GM21717 (cell line): ENCODE results near the gene ZFAND3.

Experiments
- ATAC-seq: cut with Tn5 transposase; IDR thresholded peaks from one replicate; pipeline ENCODE4 v1.9.1; 2021; ENCODE audit warnings: mild to moderate bottlenecking, moderate library complexity; ENCODE audit not compliant: unreplicated experiment

Gene ZFAND3, protein sequence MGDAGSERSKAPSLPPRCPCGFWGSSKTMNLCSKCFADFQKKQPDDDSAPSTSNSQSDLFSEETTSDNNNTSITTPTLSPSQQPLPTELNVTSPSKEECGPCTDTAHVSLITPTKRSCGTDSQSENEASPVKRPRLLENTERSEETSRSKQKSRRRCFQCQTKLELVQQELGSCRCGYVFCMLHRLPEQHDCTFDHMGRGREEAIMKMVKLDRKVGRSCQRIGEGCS

DNA sequence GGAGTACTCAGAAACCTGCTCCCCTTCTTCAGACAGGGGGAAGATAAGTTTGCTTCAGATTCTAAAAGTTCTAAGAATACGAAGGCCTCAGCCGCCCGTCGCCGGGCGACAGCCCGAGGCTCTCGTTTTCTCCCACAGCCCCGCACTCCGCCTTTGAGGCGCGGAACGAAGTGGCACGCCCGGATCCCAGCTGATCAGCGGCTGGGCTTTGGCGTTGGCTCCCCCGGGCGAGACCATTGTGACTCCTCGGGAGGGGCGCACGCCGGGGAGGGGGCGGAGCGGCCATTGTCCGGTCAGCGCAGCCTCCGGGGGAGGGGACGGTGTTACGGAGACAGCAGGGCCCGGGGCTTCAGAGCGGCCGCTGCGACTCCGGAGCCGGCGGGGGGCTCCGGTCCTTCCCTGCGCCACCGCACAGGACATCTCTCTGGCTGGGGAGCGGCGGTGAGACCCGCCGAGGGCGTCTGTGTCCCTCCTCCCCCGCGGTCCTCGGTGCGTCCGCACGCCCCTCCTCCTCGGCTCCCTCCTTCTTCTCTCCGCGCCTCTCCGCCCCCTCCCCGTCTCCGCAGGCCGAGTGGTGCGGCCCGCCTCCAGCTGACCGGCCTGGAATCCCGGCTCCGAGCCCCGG is at the start of gene ZFAND3:
ZFAND3 (plus strand) TSS at position 551 of the 625 bp plus-strand sequence. CDS start 219 bp downstream, outside the sequence.
- peak; percentile 76 for ATAC-seq

DNA sequence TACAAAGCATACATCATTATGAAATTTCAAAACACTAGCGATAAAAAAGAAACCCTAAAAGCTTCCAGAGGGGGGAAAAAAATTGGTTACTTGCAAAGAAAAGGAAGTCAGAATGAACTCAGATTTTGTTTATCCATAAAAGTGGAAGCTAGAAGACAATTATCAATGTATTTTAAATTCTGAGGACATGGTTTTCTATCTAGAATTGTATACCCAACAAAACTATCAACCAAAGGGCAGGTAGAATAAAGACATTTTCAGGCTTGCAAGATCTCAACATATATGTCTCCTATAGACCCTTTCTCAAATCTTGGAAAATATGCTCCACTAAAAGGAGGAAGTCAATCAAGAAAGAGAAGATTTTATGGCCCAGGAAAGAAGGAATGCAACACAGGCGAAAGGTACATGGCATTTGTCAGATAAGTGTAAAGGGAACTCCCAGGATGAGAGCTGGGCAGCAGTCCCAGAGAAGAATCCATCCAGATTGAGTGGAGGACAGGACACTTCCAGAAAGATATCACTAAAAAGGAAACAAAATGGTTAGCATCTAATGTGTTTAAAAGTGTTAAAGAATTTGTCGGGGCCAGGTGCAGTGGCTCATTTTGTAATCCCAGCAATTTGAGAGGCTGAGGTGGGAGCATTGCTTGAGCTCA is 45.4 kb upstream of the ZFAND3 start:
- no peak for ATAC-seq

DNA sequence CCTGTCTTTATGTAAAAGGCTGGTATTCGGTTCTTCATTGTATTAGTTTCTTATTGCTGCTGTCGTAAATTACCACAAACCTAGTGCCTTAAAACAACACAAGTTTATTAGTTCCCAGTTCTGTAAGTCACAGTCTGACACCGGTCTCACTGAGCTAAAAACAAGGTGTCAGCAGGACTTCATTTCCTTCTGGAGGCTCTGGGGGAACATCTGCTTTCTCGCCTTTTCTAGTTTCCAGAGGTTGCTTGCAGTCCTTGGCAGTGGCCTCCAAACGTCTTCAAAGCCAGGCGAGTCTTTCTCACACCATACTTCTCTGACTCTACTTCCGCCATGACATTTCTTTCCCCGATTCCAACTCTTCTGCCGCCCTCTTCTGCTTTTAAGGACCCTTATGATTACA is 43.0 kb upstream of the ZFAND3 start:
- ATAC-seq = no peak

DNA sequence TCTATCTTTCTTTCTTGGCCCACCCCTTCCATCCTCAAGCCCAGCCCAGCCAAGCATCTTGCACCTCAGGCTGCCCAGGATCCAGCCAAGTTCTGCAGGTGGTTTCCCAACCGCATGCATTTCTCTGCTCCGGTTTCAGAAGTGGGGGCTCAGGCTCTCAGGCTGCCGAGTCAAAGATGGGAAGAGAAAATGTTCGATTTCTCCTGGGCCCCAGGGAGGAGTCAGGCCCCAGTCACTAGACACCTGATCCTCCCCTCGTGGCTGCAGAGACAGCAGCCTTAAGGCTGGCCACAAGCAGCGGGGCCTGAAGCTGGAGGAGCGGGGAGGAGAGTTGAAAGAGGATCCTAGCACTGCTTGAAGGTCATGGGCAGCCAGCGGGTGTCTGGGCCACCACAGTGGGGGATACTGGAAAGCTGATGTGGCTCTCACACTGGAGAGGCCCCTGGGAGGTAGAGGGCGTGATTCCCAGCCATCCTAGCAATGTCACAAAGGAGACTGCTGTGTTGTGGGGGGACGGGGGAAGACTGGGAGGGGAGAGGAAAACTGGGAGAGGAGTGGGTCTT is 42.2 kb upstream of the ZFAND3 start:
- no peak for ATAC-seq

DNA sequence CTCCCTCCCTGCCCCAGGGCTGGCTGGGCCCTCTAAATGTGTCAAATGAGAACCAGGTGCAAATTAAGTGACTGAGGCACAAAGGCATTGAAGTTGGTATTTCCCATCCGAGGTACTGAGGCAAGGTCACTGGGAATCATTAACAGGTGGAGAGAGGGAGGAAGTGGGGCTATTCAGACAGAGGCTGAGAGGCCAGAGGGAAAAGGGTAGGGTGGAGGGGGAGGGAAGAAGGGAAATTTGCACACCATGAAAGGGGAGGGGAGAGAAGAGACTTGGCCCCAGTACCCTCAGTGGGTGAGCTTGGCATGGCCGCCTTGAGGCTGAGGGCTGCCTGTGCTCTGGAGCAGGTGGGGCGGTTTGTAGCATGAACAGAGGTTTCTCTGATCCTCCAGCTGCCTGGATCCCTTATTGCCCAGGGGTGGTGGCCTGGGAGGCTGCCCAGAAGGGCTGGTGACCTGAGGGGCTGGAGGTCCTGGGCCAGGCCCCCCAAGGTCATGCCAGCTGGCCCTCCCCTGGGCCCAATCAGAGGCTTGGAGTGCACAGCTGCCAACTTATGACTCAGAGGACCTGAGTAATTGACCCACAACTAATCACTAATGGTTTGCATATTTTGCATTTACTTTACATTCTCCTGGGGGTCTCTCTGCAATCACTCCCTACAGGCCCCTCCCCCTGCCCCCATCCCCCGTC is 40.3 kb upstream of the ZFAND3 start:
- ATAC-seq = no peak

DNA sequence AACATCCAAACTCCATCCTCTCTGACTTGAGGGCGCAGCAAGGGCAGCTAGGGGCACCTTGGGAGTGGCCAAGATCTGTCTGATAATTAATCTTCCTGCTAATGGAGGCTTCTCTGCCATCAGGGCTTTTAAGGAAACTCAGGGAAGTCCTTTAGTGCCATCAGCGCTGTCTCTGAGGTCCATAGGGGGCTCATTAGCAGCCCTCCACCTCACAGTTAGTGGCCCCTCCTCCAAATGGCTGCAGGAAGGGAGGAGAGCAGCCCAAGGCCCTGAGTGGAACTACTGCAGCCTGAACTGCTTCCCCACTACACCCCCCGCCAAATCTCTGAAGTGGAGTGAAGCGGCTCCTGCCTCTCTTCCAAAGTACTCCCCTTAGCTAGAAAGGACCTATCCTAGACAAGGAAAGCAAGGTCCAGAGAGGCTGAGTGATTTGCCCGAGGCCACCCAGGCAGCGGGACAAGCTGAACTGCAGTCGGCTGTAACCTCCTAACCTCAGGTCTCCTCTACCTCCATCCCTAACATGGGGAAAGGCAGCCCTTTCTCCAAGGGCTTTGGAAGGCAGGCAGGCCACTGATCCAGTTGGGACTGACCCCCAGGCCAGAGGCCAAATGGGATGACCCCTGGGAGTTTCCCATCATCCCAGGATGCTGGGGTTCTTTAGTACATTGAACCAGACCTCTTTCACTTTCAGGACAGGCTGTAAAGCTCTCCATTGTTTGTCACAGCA is 39.5 kb upstream of the ZFAND3 start:
- no peak for ATAC-seq

DNA sequence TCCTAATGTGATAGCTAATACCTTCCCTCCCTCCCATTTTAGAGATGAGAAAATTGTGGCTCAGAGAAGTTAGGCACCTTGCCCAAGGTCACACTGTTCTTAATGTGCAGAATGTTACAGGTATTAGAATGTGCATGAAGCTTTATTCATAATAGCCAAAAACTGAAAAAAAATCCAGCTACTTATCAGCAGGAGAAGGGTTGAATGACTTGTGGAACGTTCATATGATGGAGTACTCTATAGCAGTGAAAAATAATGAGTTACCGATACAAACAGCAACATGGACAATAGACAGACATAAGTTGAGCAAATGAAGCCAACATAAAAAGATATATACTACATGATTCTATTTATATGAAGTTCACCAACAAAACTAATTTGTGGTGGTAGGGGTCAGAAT is 37.7 kb upstream of the ZFAND3 start:
- ATAC-seq = no peak

DNA sequence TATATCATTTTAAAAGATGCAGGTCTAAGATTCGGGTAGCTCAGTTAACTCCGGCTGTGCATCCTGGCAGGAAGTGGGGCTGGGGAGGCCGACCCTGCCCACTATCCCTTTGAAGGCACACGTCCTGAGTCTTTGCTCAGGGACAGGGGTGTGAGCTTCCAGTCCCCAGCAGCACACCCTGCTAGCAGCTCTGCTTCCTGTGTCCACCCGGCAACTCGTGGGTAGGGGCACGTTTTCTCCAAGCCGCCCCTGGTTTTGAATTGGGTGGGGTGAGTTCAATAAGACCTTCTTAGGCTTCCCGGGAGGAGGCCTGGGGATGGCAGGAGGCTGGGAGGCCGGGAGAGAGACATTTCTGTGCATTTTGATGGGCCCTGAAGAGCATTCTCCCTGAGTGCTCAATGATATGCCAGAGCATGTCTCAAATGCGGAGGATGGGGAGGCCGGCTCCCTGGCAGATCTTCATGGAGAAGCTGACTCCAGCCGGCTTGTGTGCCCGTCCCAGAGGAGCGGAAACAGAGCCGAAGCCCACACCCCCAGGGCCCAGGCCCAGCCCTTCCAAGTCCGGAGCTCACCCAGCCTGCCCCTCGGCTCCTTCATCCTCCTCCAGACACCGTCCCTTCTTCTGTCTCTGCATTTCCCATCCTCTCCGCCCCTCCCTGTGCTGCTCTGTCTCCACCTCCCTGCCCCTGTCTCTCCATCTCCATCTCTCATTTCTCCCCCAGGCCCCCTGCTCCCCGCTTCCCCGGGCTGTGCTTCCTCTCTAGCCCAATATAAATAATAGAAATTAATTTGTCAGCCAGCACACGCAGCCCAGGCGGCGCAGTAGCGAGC is 36.3 kb upstream of the ZFAND3 start:
- ATAC-seq = no peak

DNA sequence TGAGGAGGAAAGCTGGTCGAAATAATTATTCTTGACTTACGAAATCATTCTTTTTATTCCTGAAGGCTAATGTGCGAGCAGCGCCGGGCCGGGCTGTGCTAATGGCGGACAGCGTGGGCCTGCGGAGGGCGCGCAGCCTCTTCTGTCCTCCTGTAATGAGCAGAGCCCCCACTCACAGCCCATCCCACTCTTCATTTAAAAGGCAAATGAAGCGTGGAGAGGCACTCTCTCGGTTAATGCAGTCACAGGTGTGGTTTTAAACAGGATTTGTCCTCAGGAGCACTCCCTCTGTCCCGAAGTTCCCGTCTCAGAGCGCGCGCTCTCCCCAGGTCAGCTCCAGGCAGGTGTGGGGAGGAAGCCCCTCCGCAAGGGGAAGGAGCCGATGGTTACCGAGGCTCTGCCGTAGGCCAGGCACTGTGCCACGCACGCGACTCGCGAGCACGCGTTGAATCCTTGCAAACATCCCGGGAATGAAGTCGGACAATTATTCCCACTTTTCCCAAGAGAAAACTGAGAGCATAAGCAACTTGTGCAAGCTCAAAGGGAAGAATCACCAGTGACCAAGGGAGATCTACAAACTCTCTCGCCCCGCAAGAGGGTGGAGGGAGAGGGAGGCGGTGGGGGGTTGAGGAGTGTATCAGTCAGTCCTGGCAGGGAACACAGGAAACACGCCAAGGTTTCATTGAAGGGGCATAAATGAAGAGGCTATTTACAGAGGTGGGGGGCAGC is 35.5 kb upstream of the ZFAND3 start:
- no peak for ATAC-seq

DNA sequence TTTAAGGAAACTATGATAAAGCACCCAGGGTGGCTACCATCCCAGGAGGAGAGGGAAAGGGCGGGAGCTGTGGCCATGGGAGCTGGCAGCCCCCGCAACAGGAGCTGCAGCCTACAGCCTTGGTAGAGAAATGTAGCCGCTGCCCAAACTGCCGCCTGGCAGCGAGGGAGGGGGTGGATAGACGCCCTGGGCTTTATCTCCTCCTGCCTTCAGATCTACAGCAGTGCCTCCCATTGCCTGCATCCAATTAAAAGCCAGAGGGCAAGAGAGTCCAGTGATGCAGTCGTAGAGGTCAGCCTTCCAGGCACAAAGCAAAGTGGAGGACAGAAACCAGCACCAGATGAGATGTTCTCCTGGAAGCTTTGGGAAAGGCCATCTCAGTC is 35.0 kb upstream of the ZFAND3 start:
- ATAC-seq = no peak

DNA sequence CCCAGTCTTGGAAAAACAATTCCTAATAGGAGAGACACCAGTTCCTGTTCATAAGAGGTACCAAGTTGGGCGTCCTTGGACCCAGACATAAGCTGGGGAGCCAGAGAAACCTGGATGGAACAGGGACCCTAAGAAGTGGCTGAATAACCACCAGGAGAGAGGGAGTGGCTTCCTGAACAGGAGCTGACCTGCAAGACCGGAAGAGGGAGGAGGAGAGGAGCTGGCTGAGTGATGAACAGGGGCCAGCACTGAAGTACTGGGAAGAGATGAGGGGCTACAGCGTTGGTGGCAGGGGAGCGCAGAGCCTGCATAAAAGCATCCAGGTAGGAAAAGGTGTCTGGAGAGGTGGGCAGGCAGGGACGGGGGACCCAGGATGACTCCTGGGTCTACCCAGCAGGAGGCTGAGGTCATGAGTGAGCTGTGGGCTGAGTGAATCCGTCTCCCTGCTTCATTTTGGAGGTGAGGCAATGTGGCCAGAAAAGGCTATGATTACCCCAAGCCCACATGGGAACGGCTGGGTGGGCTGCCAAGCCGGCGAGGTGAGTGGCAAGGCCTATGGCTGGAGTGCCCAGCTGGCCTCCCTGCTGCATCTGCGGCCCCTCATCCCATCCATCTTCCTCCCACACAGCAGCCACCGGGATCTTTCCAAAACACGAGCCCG is 34.4 kb upstream of the ZFAND3 start:
- no peak for ATAC-seq

DNA sequence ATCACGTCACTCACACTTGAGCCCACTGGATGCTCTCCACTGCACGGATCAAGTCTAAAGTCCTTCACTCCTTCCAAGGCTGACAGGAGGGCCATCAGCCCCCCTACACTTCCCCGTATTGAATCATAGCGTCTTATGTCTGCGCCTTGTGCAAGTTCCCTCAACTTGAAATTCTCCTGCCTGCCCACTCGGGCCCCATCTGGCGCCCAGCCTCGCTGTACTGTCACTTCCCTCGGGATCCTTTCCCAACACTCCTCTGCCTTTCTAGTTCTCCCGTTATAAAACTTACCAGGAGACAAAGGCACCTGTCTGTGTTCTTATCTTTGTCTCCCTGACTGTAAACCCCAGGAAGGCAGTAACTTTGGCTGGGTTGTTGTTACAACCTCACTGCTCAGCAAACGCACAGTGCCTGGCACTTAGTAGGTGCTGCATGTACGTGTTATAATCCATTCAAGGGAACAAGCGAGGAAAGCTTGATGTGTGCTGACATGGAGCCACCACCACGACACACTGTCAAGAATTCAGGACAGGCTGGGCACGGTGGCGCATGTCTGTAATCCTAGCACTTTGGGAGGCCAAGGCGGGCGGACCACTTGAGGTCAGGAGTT is 33.8 kb upstream of the ZFAND3 start:
- ATAC-seq = no peak

DNA sequence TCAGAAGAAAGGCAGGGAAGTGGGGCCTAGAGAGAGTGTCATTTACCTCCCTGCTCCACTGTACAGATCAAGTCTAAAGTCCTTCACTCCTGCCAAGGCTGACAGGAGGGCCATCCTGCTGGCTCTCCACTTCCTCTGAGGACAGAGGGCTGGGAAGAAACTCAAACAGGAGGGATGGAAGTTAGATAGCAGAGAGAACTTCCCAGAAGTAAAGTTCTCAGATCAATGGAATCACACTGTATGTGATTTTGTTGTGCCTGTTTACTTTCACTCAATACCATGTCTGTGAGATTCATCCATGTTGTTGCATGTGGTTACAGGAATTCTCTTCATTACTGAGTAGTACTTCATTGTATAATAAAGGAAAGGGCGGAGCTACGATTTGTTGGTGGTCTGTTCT is 32.3 kb upstream of the ZFAND3 start:
- ATAC-seq = no peak

DNA sequence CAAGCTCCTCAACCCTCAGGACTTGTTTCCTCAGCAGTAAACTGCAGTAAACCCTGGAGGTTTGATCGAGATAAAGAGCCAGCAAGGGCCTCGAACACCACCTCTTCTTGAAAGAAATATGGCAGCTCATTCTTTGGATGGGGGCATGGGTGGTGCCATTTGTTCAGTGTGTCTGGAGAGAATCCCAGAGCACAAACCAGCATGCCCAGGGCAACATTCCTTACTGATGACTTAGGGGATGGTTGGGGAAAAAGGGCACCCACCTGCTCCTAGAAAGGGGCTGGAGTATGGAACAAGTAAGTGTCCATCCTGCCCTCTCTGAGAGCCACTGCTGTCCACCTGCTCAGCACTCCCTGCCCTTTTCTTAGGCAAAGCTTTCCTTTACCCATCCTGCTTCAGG is 31.3 kb upstream of the ZFAND3 start:
- ATAC-seq = no peak

DNA sequence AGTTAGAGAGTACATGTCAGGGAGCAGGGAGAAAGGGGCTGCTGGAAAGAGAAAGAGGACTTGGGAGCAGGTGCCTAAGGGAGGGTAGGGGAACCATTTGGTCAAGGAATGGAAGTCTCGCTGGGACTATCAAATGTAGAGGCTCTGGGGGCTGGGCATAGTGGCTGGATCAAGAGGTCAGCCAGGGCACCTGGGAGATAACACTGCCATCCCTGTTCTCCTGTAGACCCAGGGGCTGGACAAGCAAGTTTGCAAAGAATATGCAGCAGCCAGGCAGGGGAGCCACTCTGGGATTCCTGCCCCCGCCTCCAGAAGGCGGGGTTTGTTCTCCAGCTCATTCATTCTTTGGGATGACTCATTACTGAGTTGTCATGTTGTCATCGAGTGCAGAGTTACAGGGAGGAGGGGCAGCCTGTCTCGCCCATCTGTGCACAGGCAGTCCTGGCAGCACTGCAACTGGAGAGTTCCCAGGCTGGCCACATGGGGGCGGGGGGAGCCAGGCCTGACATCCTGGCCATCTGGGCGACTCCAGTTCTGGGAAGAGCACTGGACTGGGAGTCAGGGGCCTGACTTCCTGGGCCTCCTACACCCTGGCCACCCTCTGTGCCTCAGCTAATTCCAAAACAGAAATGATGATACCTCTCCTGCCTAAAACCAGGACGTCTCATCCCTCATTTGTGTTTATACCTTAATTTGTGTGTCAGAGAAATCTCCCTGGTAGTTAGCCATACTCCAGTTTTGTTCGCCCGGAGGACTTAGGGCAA is 28.2 kb upstream of the ZFAND3 start:
- peak; percentile 89 for ATAC-seq

DNA sequence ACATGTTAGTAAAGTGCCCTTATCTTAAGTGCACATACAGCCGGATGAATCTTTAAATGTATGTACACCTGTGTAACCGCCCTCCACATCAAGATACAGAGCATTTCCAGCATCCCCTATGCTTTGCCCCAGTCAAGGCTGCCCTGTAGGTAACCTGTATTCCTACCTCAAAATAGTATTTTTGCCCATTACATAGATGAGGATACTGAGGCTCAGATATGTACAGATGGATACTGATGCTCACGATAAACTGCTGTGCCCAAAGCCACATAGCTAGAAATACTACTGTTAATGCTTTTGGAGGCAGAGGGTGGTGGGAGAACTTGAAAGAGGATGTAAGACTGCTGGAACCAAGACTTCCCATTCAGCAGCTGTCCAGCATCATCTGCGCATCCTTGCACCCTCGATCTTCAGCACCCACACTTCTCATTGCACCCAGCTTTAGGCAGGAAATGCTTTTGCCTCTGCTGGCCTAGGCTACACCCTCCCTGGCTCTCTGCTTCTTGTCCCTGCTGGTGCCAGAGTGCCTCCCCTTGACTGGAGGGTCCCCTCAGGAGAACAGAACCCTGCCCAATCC is 27.0 kb upstream of the ZFAND3 start:
- ATAC-seq = no peak

DNA sequence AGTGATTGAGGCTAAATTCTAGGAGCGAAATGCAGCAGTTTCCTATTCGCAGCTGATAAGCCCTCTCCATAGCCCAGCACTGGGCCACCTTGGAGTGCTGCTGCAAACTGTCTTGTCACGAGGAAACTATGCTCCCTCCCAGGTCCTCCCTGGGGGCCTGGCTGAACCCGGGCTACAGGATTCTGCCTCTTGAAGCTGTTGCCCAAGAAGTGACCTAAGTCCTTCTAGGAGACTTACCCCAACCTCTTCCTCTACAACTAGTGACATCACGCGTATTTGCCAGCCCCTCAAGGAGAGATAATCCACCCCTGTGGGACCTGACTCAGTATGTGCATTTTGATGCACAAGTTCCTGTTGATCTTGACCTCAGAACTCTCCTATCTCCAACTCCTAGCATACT is 26.5 kb upstream of the ZFAND3 start:
- no peak for ATAC-seq
